DND-41 (cell line): ENCODE results near the gene SCAPER.

Source experiments
- ATAC-seq: fragments of 200-7000 bp; cut with Tn5 transposase; 3 replicates; pipeline ENCODE4 v1.9.1; 2021; ENCODE audit warnings: low read depth; ENCODE audit not compliant: insufficient read depth
- DNase-seq: peaks from one replicate; pipeline ENCODE4 v3.0.0-alpha.2; 2020
- H2AFZ ChIP-seq: 2 replicates; pipeline ENCODE4 v1.6.0; 2012; ENCODE audit warnings: low read depth, low read length
- H3K27ac ChIP-seq: 2 replicates; pipeline ENCODE4 v1.5.1; 2012; ENCODE audit warnings: low read length, inconsistent platforms
- H3K27me3 ChIP-seq: fragments of 200-600 bp; sonication (generic); 2 replicates; pipeline ENCODE4 v1.6.0; 2012; ENCODE audit warnings: low read length, mild to moderate bottlenecking, inconsistent platforms; ENCODE audit not compliant: insufficient read depth, poor library complexity
- H3K36me3 ChIP-seq: 2 replicates; pipeline ENCODE4 v1.5.1; 2012; ENCODE audit warnings: low read length, inconsistent platforms; ENCODE audit not compliant: insufficient read depth
- H3K4me1 ChIP-seq: 2 replicates; pipeline ENCODE4 v1.5.1; 2012; ENCODE audit warnings: mild to moderate bottlenecking, low read length; ENCODE audit not compliant: insufficient read depth
- H3K4me2 ChIP-seq: 2 replicates; pipeline ENCODE4 v1.6.0; 2012; ENCODE audit warnings: mild to moderate bottlenecking, moderate library complexity, low read length, inconsistent platforms; ENCODE audit not compliant: insufficient read depth
- H3K4me3 ChIP-seq, 2 experiments: fragments of 200-600 bp in 1 of 2; shearing (Covaris generic) in 1 of 2; 2 replicates each; pipeline ENCODE4 v1.5.1; 2012 to 2016; ENCODE audit warnings: inconsistent platforms in 2 of 2, low read length in 2 of 2, mild to moderate bottlenecking in 2 of 2, low read depth in 1 of 2, moderate library complexity in 1 of 2
- H3K79me2 ChIP-seq: 2 replicates; pipeline ENCODE4 v1.6.0; 2012; ENCODE audit warnings: low read length, inconsistent platforms; ENCODE audit not compliant: insufficient read depth
- H3K9ac ChIP-seq: 2 replicates; pipeline ENCODE4 v1.6.0; 2012; ENCODE audit warnings: low read depth, mild to moderate bottlenecking, inconsistent platforms, low read length, moderate library complexity
- H3K9me3 ChIP-seq: 2 replicates; pipeline ENCODE4 v1.5.1; 2012; ENCODE audit warnings: low read length, moderate library complexity, mild to moderate bottlenecking, inconsistent platforms; ENCODE audit not compliant: insufficient read depth, severe bottlenecking
- H4K20me1 ChIP-seq: 2 replicates; pipeline ENCODE4 v1.6.0; 2012; ENCODE audit warnings: low read length; ENCODE audit not compliant: insufficient read depth
- CTCF ChIP-seq: IDR thresholded peaks from 2 replicates; pipeline ENCODE4 v1.5.1; 2012; ENCODE audit warnings: borderline replicate concordance, low read length, moderate library complexity, mild to moderate bottlenecking; ENCODE audit not compliant: poor library complexity, severe bottlenecking; ENCODE audit errors: extremely low read depth
- EZH2 ChIP-seq: IDR thresholded peaks from 3 replicates; pipeline ENCODE4 v1.6.1; 2012; ENCODE audit warnings: borderline replicate concordance, low read depth, mild to moderate bottlenecking, moderate library complexity, low read length, inconsistent platforms; ENCODE audit not compliant: severe bottlenecking

The SCAPER gene

GRCh38 chr15:76951220-76951619, 46.1 kb upstream of the SCAPER start:
- DNase-seq: no peak
- no peak for TF ChIP-seq CTCF
- TF ChIP-seq EZH2: no peak
- no peaks in the 10 kb centered on the region for H3K4me1 ChIP-seq
- no peak overlapping the region for H3K27ac ChIP-seq
- no peaks in the 10 kb centered on the region for H4K20me1 ChIP-seq
- no peak overlapping the region for H3K4me3 ChIP-seq
- no peaks in the 10 kb centered on the region for H3K9me3 ChIP-seq
- peaks cover 37% of the 10 kb centered on the region for H3K36me3 ChIP-seq
- peak; percentile 53; the same call in 2 of the 3 replicates for ATAC-seq
- H3K9ac ChIP-seq: no peak overlapping the region
- no peak overlapping the region for H3K4me2 ChIP-seq
- no peaks in the 10 kb centered on the region for H3K79me2 ChIP-seq
- H3K27me3 ChIP-seq: no peaks in the 10 kb centered on the region
- no peak overlapping the region for H2AFZ ChIP-seq

- H3K4me2 ChIP-seq: no peak overlapping the region
- no peak for DNase-seq
- no peak overlapping the region for H3K9ac ChIP-seq
- peaks cover 49% of the 10 kb centered on the region for H3K36me3 ChIP-seq
- no peak overlapping the region for H3K4me3 ChIP-seq
- H4K20me1 ChIP-seq: 0 out of 2 replicates have a peak, but pooled peaks cover 2% of the 10 kb centered on the region
- no peak for ATAC-seq
- no peaks in the 10 kb centered on the region for H3K27me3 ChIP-seq
- H2AFZ ChIP-seq: no peak overlapping the region
- no peaks in the 10 kb centered on the region for H3K9me3 ChIP-seq
- no peak for TF ChIP-seq EZH2
- no peak for TF ChIP-seq CTCF
- no peaks in the 10 kb centered on the region for H3K4me1 ChIP-seq
- no peaks in the 10 kb centered on the region for H3K79me2 ChIP-seq
- H3K27ac ChIP-seq: no peak overlapping the region
These were observed 42.3 kb upstream of the SCAPER start for GRCh38 chr15:76947454-76947853.

GRCh38 chr15:76945494-76946093, 40.5 kb upstream of the SCAPER start:
- Histone ChIP-seq H3K36me3 (peaks cover 42% of the 10 kb centered on the region), H3K4me3 (no peak overlapping the region)

More at GRCh38 chr15:76945494-76946093, 40.5 kb upstream of the SCAPER start:
- Histone ChIP-seq H3K4me1 (no peaks in the 10 kb centered on the region), H3K27ac (no peak overlapping the region), H3K79me2 (no peaks in the 10 kb centered on the region), H3K9ac (no peak overlapping the region), H4K20me1 (0 out of 2 replicates have a peak, but pooled peaks cover 2% of the 10 kb centered on the region), H3K9me3 (no peaks in the 10 kb centered on the region), H3K4me2 (no peak overlapping the region), H2AFZ (no peak overlapping the region), H3K27me3 (no peaks in the 10 kb centered on the region)
- ATAC-seq (no peak), DNase-seq (no peak)
- TF ChIP-seq CTCF: no peak
- TF ChIP-seq EZH2: no peak
